Cardiac muscle cell (in vitro differentiated cells and primary cell): ENCODE data around the gene VASH2. TPM values are rescaled to one million over a fixed set of nuclear protein-coding genes. Genes with fewer than 3 reads are reported as not detected.
"Not testable (repeated sequence)": the region's sequence is repeated elsewhere in the genome, so short reads cannot be mapped to it uniquely, and the experiment has no call there.

Source experiments
- DNase-seq, 2 donors: peaks; one replicate each; pipeline versions ENCODE4 v3.0.0 to v3.0.0-alpha.2; 2010 to 2017; ENCODE audit warnings: low read depth in 1 of 2, low spot score in 1 of 2
- H3K27ac ChIP-seq: fragments of 200-600 bp; sonication (generic); 2 replicates; pipeline ENCODE4 v1.5.1; 2016
- H3K27me3 ChIP-seq: fragments of 200-600 bp; sonication (generic); 2 replicates; pipeline ENCODE4 v1.6.0; 2016; ENCODE audit warnings: control low read depth
- H3K36me3 ChIP-seq: fragments of 200-600 bp; sonication (generic); 2 replicates; pipeline ENCODE4 v1.5.1; 2016; ENCODE audit warnings: control low read depth
- H3K4me1 ChIP-seq: fragments of 200-600 bp; sonication (generic); 2 replicates; pipeline ENCODE4 v1.8.1; 2017; ENCODE audit warnings: low read depth, mild to moderate bottlenecking, mixed run types
- H3K4me3 ChIP-seq: fragments of 200-600 bp; sonication (generic); 2 replicates; pipeline ENCODE4 v1.5.1; 2016; ENCODE audit warnings: mild to moderate bottlenecking
- H3K9me3 ChIP-seq: fragments of 200-600 bp; sonication (generic); 2 replicates; pipeline ENCODE4 v1.5.1; 2017; ENCODE audit warnings: low read depth, mild to moderate bottlenecking, control low read depth
- polyA plus RNA-seq: library from polyadenylated mRNA; unstranded; fragments of >200 nt; fragmentation: Nextera tagmentation; extraction: Ambion mirVana; gene quantifications from 2 replicates; pipeline ENCODE4 v1.2.1, GENCODE V29; 2016
- total RNA-seq: library from RNA; depleted of rRNA; stranded (reverse); fragments of >200 nt; gene quantifications from 2 replicates; pipeline ENCODE4 v1.2.3, GENCODE V29; 2016
- TF ChIP-seq, protein P1 (sequence below): IDR thresholded peaks from 2 replicates; pipeline ENCODE4 v1.5.1; 2012; ENCODE audit warnings: low read depth, mild to moderate bottlenecking, low read length

Gene VASH2
- total and polyA plus RNA-seq, 2 experiments from 2014 or later = 3.4 to 5.8 TPM

DNA sequence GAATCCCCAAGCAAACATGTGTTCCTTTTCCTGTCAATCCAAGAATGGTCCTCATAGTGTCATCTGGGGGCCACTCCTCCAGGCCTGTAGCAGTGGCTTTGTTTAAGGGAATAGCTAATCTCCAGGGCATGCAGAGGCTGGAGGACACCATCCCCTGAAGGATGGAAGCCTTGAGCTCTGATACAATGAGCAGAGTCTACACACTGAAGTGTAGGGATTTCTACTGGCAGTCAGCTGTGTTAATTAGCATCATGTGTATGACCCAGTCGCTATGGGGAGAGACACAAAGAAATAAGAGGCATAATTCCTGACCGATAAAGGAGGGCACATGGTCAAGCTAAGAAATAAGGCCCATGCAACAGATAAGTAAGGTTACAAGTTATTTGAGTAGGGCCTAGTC is 36.2 kb downstream of the VASH2 start:
- Histone ChIP-seq H3K27ac (no peak overlapping the region), H3K4me1 (no peaks in the 10 kb centered on the region), H3K9me3 (no peaks in the 10 kb centered on the region), H3K27me3 (no peaks in the 10 kb centered on the region), H3K36me3 (no peaks in the 10 kb centered on the region), H3K4me3 (no peak overlapping the region)
- DNase-seq = no peak
- TF ChIP-seq, protein P1, sequence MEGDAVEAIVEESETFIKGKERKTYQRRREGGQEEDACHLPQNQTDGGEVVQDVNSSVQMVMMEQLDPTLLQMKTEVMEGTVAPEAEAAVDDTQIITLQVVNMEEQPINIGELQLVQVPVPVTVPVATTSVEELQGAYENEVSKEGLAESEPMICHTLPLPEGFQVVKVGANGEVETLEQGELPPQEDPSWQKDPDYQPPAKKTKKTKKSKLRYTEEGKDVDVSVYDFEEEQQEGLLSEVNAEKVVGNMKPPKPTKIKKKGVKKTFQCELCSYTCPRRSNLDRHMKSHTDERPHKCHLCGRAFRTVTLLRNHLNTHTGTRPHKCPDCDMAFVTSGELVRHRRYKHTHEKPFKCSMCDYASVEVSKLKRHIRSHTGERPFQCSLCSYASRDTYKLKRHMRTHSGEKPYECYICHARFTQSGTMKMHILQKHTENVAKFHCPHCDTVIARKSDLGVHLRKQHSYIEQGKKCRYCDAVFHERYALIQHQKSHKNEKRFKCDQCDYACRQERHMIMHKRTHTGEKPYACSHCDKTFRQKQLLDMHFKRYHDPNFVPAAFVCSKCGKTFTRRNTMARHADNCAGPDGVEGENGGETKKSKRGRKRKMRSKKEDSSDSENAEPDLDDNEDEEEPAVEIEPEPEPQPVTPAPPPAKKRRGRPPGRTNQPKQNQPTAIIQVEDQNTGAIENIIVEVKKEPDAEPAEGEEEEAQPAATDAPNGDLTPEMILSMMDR = no peak

DNA sequence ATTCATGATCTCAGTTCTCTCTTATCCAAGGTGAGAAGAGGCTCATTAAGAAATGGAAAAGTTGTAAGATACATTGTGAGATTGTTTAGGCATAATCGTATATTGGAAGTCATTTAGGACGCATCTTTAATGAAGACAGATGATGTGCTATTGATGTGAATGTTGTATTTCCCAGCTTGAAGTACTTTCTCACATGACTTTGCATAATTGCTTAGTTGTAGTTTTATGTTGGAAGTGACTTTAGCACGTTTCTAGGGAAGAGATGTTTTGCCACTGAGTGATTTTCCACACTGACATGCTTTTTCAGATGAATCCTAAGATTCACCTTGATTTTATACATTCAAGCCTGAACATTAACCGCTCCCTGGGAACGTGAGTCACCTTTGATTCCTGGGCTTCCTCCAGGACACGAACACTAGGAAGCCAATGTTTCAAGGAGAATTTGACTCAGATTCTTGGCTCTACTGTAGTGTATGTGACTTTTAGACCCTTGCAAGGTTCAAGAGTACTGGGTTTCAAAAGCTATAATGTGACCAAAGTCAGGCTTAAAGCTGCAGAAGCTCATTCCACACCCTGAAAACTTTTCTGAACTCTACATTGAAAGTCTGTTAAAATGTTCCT is 37.5 kb downstream of the VASH2 start:
- H3K27ac ChIP-seq = no peak overlapping the region
- no peak overlapping the region for H3K4me3 ChIP-seq
- H3K4me1 ChIP-seq = no peaks in the 10 kb centered on the region
- no peaks in the 10 kb centered on the region for H3K9me3 ChIP-seq
- DNase-seq = peak in 1 of 2 donors; percentile 19
- TF ChIP-seq, protein P1 = no peak
- H3K36me3 ChIP-seq = peaks cover 2% of the 10 kb centered on the region
- H3K27me3 ChIP-seq = no peaks in the 10 kb centered on the region

DNA sequence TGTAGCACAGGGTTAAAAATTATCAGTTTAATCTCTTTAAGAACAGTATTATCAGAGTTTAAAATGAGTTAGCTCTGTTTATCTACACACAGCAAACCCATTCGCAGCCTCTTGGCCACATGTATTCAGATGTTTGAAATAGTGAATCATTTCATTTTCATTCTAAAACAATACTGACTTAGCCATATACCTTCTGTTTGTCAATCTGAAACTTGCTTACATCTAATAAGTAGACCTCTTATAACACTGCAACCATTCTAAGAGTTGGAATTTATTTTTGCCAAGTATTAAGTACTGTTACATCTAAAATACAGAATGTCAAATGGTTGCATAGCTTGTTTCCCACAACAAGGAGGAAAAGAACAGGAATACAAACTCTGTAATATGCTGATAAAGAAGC is 39.9 kb downstream of the VASH2 start:
- no peaks in the 10 kb centered on the region for H3K9me3 ChIP-seq
- H3K27me3 ChIP-seq = no peaks in the 10 kb centered on the region
- peaks cover 18% of the 10 kb centered on the region for H3K36me3 ChIP-seq
- no peak overlapping the region for H3K4me3 ChIP-seq
- H3K4me1 ChIP-seq = no peaks in the 10 kb centered on the region
- peak overlapping the region; percentile 50 for H3K27ac ChIP-seq
- TF ChIP-seq, protein P1 = no peak
- DNase-seq = no peak

DNA sequence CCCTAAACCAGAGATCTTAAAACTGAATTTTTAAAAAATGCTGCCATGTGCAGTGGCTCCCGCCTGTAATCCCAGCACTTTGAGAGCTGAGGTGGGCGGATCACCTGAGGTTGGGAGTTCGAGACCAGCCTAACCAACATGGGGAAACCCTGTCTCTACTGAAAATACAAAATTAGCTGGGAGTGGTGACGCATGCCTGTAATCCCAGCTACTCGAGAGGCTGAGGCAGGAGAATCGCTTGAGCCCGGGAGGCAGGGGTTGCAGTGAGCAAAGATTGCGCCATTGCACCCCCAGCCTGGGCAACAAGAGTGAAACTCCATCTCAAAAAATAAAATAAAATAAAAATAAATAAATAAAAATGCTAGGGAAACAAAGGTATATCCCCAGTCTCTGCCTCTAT is 43.6 kb downstream of the VASH2 start:
- peaks cover 28% of the 10 kb centered on the region for H3K36me3 ChIP-seq
- H3K4me3 ChIP-seq, H3K27ac ChIP-seq, H3K4me1 ChIP-seq, H3K9me3 ChIP-seq, H3K27me3 ChIP-seq, DNase-seq: not testable (repeated sequence)

DNA sequence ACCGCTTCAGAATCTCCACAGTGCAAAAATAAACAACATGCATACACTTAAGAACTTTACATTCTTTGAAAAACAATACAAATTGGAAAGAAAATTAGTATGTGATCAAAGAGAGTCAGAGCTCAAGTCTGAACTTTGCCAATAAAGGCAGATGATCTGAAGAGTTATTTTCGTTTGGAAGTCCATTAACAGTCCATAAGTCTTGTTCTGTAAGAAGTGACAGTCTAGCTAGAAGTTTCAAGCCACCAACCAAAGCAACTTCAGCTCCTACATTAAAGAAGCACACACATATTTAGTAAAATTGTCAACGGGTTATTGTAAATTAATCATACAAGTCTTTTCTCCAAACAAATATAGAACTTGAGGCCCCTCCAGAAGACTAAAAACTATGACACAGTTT is 44.6 kb downstream of the VASH2 start:
- peaks cover 32% of the 10 kb centered on the region for H3K36me3 ChIP-seq

DNA sequence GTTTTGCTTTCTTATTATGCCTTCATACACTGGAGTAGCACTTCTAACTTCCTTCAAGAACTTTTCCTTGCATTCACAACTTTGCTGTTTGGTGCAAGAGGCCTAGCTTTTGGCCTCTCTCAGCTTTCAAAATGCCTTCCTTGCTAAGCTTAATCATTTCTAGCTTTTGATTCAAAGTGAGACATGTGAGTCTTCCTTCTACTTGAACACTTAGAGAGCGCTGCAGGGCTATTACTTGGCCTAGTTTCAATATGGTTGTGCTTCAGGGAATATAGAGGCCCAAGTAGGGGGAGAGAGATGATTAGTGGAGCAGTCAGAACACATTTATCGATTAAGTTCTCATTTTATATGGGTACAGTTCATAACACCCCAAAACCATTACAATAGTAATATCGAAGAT is 52.9 kb downstream of the VASH2 start:
- TF ChIP-seq, protein P1 = no peak
- Histone ChIP-seq H3K4me3 (no peak overlapping the region), H3K4me1 (no peaks in the 10 kb centered on the region), H3K27me3 (no peaks in the 10 kb centered on the region), H3K36me3 (peaks cover 47% of the 10 kb centered on the region), H3K9me3 (no peaks in the 10 kb centered on the region), H3K27ac (no peak overlapping the region)
- no peak for DNase-seq

More for the DNA sequence above, 44.6 kb downstream of the VASH2 start:
- TF ChIP-seq, protein P1 = no peak
- Histone ChIP-seq H3K4me1 (no peaks in the 10 kb centered on the region), H3K4me3 (no peak overlapping the region), H3K9me3 (no peaks in the 10 kb centered on the region), H3K27ac (no peak overlapping the region), H3K27me3 (no peaks in the 10 kb centered on the region)
- DNase-seq = no peak
